ENCODE measurements around the gene PI4K2B. TPM values are rescaled to one million over a fixed set of nuclear protein-coding genes. Genes with fewer than 3 reads are reported as not detected.

PI4K2B gene
- polyA plus RNA-seq, 1 experiment = 4.3 TPM

- Histone ChIP-seq H3K36me3 (ENCODE audit: control insufficient read depth, insufficient read depth, low read length) (peaks cover 1% of the 10 kb centered on the region; the same call in 1 of the 2 replicates), H3K4me3 (ENCODE audit: low read depth, low read length) (no peak overlapping the region), H3K27me3 (ENCODE audit: control insufficient read depth, insufficient read depth, low read length) (no peaks in the 10 kb centered on the region)
- DNase-seq (ENCODE audit: low read depth) = no peak
- TF ChIP-seq CTCF (IDR thresholded peaks at IDR 0.05; ENCODE audit: insufficient read depth, low read depth, low read length) = no peak
- CTCF ChIA-PET = interaction anchor here (1.0 kb wide), 1 partner anchor 10 kb away, joined by 4 read pairs; no protein-coding TSS in a partner anchor
- POLR2A ChIA-PET = no interaction called here
Measured at GRCh38 chr4:25258980-25259578, 25.2 kb downstream of the PI4K2B start.

- ChIA-PET CTCF (interaction anchor here (0.9 kb wide), 1 partner anchor 110 kb away, joined by 3 read pairs; no protein-coding TSS in a partner anchor), POLR2A (no interaction called here)
- Histone ChIP-seq H3K27me3 (ENCODE audit: control insufficient read depth, insufficient read depth, low read length) (no peaks in the 10 kb centered on the region), H3K36me3 (ENCODE audit: control insufficient read depth, insufficient read depth, low read length) (no peaks in the 10 kb centered on the region; the same call in 1 of the 2 replicates), H3K4me3 (ENCODE audit: low read depth, low read length) (no peak overlapping the region)
- no peak for TF ChIP-seq CTCF (IDR thresholded peaks at IDR 0.05; ENCODE audit: insufficient read depth, low read depth, low read length)
- DNase-seq (ENCODE audit: low read depth) = no peak
Measured at GRCh38 chr4:25271866-25272265, 38.0 kb downstream of the PI4K2B start.

- H3K27me3 ChIP-seq (ENCODE audit: control insufficient read depth, insufficient read depth, low read length) = no peaks in the 10 kb centered on the region
- no peak for DNase-seq (ENCODE audit: low read depth)
- no peak for TF ChIP-seq CTCF (IDR thresholded peaks at IDR 0.05; ENCODE audit: insufficient read depth, low read depth, low read length)
- H3K4me3 ChIP-seq (ENCODE audit: low read depth, low read length) = no peak overlapping the region
- ChIA-PET POLR2A (no interaction called here), CTCF (interaction anchor here (0.5 to 1.3 kb wide), 2 partner anchors 32 to 142 kb away, joined by 3 to 5 read pairs; partner anchors contain the start of gene ZCCHC4)
- H3K36me3 ChIP-seq (ENCODE audit: control insufficient read depth, insufficient read depth, low read length) = no peaks in the 10 kb centered on the region
Measured at GRCh38 chr4:25280210-25280609, 46.4 kb downstream of the PI4K2B start.

DNA sequence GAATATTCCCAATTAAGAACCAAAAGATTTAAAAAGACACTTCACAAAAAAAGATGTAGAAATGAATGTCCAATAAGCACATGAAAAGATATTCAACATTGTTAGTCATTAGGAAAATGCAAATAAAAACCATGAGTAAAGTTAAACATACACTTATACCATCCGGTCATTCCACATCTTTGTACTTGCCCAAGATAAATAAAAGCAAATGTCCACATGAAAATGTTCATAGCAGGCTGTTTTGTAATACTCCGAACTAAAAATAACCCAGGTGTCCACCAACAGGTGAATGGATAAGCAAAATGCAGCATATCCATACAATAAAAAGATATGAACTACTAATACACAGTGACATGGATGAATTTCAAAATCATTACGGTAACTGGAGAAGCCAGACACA is 50.1 kb downstream of the PI4K2B start:
- POLR2A ChIA-PET = interaction anchor here (0.7 kb wide), 1 partner anchor 10 kb away, joined by 8 read pairs; no protein-coding TSS in a partner anchor
- CTCF ChIA-PET = no interaction called here

GRCh38 chr4:25284466-25284865 is 50.6 kb downstream of the PI4K2B start:
- POLR2A ChIA-PET = no interaction called here
- Histone ChIP-seq H3K36me3 (ENCODE audit: control insufficient read depth, insufficient read depth, low read length) (no peaks in the 10 kb centered on the region), H3K27me3 (ENCODE audit: control insufficient read depth, insufficient read depth, low read length) (no peaks in the 10 kb centered on the region), H3K4me3 (ENCODE audit: low read depth, low read length) (no peak overlapping the region)
- no peak for TF ChIP-seq CTCF (IDR thresholded peaks at IDR 0.05; ENCODE audit: insufficient read depth, low read depth, low read length)
- no peak for DNase-seq (ENCODE audit: low read depth)
- CTCF ChIA-PET = no interaction called here

More for the DNA sequence above, 50.1 kb downstream of the PI4K2B start:
- no peak for TF ChIP-seq CTCF (IDR thresholded peaks at IDR 0.05; ENCODE audit: insufficient read depth, low read depth, low read length)
- no peak for DNase-seq (ENCODE audit: low read depth)
- Histone ChIP-seq H3K4me3 (ENCODE audit: low read depth, low read length) (no peak overlapping the region), H3K27me3 (ENCODE audit: control insufficient read depth, insufficient read depth, low read length) (no peaks in the 10 kb centered on the region), H3K36me3 (ENCODE audit: control insufficient read depth, insufficient read depth, low read length) (no peaks in the 10 kb centered on the region)

Data from BJ (cell line).